ENCODE measurements around the gene GM2A.

The GM2A gene

DNA sequence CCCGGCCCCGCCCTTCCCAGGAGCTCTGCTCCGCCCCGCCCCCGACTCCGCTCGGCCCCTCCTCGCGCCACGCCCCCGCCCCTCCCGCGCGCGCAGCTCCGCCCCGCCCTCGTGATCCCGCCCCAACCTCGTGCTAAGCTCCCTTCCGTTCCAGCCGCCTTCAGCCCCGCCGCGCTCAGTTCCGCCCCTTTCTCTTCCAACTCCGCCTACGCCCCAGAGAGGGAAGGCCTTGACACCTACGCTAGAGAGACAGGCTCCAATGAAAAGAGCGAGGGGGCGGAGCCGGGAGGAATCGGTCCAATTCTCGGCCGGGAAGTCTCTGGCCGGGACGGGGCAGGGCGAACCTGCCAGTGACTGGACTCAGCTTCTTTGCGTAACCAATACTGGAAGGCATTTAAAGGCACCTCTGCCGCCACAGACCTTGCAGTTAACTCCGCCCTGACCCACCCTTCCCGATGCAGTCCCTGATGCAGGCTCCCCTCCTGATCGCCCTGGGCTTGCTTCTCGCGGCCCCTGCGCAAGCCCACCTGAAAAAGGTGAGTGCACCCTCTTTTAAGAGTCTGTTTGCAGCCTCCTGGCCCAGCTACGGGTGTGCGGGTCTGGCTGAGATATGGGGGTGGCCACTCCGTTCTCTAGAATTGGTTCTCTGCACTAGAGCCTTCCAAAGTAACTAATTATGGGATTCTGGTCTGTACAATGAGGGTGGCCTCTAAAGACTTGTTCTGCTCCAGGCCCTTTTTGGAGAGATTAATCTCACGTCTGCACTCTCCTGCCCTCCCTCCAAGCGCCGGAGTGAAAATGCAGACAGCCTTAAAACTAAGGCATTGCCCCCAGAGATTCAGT is at the start of gene GM2A:
Gene GM2A (plus strand): TSS at position 424 of the 843 bp plus-strand sequence. CDS start 32 bp downstream, at position 456.
- DNase-seq = peak; percentile 74

DNA sequence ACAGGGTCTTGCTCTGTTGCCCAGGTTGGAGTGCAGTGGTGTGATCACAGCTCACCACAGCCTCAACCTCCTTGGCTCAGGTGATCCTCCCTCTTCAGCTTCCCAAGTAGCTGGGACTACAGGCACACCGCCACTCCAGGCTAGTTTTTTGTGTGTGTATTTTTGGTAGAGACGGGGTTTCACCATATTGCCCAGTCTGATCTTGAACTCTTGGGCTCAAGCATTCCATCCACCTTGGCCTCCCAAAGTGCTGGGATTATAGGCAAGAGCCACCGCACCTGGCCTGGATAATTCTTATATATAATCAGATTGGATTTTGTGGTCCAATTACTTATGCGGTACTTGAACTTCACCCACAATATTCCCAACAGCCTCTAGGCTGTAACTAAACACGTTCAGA is 48.9 kb upstream of the GM2A start:
- DNase-seq = no peak

DNA sequence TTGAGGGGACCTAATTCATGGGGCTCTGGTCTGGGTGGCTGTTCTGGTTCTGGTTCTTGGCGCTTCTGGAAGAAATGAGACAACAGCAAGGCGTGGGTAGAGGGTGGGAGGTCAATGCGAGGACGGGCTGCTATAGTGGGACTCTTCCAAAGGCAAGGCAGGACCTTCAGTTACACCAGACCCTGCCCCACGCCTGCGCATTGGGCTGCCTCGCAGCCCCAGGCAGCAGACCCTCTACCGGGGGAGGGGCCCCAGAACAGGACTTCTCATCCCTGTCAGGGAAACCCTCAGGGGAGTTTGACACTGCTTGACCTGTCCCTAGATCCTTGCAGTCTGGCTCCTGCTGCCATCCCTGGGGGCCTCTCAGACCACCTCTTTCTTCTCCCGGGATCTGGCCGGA is 47.6 kb upstream of the GM2A start:
- no peak for DNase-seq

DNA sequence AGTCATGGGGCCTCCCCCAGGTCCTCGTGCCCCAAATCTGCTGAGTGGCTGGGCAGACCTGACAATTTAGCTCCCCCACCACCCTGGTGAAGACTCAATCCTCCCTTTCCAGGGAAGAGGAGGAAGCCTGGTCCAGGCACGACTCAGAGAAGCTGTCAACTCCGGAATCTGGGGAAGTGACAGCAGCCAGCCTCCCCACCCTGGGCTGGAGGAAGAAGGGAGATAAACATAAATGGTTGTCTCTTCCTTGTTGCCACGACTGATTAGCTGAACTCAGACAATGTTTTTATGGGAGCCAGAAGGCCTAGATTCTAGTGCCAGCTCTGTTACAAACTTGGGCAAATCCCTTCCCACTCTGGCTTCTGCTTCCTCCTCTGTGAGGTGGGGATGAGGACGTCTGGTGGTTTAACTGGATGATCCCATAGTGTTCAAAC is 44.5 kb upstream of the GM2A start:
- DNase-seq = no peak

DNA sequence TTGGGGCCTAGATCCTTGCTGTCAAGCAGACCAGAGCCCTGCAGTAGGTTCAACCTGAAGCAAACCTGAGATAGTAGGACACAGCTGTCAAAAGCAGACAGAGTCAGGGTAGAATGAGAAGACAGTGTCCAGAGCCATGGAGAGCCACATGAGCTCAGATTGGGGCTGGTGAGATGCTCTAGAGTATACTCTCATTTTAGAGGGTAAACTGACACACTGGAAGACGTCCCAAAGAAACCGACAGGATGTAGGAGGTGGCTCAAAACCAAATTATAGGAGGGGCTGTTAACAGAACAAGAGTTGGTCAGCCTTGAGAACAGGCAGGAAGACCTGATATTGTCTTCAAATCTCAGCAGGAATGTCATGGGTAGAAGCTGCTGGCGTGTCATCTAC is 40.6 kb upstream of the GM2A start:
- DNase-seq = no peak

DNA sequence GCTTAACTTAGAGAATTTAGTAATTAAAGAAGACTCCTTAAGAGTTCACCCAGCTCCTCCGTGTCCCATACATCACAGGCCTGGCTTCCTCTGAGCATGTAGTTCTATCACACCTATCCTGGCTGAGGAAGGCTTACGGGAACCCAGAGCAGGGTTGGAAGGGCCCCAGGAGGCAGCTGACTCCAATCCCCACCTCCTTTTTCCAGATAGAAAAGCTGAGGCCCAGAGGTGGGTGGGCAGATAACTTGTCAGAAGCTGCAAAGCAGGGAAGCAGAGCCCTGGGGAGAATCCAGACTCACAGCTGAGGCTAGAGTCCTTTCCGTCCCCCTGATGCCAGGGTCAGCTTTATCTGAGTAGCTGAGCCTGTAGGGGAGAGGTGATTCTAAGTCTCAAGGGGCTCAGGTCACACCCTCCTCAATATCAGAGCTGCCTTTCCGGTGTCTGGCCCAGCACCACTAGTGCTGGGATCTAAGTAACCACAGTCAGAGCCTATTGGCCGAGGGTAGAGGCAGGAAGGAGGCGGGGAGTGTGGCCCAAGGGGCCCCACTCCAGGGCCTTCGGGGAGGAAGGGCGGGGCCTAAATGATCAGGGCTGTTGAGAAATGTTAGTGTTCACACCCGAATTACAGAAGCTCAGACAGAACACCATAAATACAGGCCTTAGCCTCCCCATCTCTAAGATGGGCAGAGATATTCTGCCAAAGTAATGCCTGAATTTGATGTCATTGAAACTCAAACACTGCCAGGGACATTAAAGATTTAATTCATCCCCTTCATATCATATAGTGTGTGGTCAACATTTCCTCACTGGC is 39.0 kb upstream of the GM2A start:
- DNase-seq = no peak

DNA sequence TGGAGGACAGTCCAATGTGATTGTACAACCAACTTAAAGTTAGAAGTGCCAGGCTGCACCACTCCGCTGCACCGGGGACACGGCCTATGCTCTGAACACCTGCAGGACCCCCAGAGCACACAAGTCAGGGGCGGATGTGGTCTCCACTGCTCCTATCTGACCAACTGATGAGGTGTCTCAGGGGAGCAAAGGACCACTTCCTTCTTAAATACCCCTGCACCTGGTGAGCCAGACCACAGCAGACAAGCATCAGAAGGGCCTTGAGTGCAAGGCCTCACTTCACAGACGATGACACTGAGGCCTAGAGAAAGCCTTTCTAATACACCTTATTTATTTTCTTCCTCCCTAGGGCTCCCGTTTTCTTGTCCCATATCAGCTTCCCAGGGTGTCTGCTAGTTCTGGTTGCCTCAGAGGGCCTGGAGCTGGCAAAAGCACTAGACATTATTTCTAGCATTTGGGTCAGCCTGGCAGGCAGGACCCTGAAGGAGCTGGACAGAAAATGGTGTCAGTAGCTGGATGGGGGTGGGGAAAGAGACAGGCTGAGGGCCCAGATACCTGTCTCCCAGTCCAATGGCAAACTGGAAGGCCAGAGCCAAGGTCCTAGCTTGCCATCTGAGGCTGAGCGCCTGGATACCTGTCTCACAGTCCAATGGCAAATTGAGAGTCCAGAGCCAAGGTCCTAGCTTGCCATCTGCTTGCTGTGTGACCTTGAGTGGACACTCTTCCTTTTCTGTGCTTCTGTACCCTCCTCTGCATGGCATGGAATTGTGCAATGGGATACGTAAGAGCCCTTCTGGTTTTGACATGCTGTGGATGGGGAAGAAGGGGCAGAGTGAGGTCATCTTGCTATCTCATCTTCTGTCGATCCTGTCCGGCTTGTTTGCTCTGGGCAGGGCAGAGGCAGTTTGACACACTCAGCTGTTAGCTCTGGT is 38.1 kb upstream of the GM2A start:
- DNase-seq = no peak

DNA sequence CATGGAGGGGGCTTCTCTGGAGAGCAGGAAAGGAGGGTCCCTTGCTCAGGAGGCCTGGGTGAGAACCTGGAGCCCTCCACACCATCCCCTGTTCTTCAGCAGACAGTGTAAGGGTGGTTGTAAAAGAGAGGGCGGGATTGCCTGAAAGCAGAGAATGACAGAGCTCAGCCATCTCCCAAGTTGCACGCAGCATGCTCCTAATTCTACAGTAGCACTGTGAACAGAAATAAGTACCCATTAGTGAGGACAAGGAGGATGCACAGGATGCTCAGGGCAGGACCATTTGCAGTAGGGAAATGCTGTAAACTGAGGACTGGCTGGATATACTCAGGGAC is 37.5 kb upstream of the GM2A start:
- DNase-seq = no peak

DNA sequence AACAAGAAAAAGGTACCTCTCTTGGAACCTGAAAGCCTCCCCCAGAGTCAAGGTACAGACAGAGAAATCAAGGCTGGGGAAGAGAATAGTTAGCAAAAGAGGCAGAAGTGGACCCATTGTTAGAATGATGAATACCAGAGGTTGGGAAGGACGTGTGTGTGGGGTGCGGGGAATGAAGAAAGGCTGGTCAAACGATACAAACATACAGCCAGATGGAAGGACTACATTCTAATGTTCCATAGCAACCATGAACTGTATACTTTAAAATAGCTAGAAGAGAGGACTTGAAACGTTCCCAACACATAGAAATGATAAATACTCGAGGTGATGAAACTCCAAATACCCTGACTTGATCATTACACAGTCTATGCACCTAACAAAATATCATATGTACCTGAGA is 36.2 kb upstream of the GM2A start:
- no peak for DNase-seq

DNA sequence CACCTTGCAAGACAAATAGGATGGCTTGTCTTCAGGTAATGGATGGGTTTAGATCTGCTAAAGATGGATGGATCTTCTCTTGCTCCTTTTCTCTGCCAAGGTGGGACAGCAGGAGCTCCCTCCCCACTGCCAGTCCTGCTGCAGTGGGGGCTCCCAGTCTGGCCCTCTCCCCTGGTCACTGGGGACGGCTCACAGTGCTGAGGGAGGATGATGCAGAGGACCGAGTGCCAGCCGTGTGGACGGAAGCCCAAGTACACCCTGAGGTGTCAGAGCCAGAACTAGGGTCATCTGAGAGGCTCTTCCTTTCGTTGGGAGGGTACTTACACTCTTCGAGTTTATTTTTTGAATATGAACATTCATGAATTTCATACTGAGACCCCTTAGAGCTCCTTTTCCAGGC is 34.8 kb upstream of the GM2A start:
- DNase-seq = no peak

DNA sequence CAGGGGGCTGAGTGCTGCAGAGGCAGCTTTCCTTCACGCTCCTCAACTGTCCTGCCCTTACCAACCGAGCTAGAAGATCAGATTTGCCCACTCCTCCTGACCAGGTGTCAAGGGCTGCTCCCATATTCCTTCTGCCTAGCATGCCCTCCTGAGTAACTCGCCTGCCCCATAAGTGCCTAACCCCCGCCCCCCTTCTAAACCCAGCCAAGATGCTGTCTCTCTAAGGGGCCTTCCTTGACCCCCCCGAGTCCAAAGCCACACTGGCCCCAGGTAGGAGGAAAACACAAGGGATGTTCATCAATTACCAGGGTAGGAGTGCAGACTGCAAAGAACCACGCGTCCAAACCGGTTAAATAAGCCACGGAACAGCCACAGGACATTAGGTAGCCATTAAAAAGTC is 33.8 kb upstream of the GM2A start:
- no peak for DNase-seq

DNA sequence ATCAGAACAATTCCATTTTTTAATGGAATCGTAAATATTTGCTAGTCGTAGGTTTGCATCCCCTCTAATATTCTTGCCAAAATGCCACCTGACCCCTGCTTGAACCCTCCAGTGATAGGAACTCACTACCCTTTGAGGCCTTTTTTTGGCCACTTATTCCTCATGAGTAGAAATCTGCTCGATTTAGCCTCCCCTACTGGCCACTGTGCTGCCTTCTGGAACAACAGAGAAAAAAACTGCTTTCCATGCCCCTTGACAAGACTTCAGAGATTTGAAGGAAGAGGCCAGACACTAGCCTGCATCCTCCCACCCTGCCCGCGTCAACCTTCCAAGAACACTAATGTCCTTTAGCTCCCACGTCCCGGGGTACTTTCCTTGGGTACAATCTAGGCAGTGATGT is 33.2 kb upstream of the GM2A start:
- no peak for DNase-seq

DNA sequence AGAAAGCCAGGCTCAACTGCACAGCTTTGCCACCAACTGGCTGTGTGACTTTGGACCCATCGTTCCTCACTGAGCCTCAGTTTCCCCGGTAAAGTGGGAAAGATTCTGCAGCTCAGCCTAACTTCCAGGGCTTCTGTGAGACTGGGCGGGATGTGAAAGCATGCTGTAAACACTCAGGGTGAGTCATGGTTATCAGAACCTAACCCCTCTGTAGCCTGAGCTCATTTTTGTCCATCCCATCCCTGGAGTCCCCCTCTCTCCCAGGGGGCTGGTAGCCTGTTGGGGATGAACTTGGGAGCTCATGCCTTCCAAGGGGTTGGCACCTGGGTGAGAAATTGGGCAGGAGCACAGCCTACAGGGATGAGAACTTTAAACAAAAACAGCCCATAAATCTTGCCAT is 31.4 kb upstream of the GM2A start:
- no peak for DNase-seq

DNA sequence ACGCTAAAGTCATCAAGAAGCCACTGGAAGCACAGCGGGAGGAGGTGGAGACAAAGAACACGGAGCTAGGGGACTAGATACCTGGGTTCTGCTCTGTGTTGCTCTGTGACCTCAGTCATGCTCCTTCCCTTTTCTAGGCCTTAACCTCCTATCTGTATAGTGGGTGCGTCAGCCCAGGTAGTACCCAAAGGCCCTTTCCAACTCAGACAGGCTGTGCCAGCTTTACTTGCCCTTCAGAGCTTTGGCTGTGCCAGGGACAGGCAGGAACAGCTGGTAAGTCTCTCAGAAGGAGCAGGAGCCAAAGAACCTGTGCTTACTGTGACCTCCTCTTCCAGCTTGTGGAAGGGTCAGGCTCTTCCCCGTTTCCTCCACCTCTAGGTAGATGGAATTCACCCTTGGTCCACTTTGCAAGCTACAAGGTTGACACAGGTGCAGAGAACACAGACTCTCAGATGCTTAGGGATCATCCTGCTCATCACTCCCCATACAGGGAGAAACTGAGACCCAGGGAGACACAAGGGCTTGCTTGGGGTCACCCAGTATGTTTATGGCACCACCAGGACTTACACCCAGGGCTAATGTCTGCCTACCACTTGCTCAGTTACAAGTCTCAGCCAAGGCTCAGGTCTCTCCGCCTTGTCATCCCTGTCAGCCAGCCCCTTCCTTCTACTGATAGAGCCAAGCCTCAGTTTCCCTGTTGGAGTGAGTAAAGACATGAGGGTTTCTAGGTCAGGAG is 30.8 kb upstream of the GM2A start:
- no peak for DNase-seq

DNA sequence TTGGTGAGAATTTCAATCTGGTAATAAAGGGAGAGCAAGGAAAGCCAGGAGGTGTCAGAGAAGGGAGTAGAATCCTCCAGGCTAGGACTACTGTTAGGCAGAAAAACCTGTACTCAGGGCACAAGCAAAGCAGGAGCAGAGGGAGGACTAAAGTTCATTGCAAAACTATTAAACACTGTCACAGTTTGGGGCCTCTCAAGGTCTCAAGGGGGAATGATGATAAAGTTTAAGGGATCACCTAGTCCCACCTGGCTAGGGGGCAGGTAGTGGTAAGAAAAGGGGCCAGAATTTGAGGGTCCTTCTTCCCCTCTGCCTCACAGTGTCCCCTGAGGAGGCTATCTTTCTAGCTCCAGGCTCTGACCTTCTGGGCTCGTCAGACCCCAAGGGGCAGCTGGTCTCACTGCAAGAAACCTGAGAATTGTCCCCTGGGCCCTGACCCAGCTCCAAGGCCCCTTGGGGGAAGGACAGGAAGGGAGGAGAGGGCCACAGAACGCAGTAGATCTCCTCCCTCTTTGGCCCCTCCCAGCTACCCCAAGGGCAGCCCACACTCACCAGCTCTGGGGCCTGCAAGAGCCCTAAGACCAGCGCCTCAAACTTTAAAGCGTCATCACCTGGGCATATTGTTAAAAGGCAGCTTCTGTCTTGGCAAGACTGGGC is 30.1 kb upstream of the GM2A start:
- no peak for DNase-seq

DNA sequence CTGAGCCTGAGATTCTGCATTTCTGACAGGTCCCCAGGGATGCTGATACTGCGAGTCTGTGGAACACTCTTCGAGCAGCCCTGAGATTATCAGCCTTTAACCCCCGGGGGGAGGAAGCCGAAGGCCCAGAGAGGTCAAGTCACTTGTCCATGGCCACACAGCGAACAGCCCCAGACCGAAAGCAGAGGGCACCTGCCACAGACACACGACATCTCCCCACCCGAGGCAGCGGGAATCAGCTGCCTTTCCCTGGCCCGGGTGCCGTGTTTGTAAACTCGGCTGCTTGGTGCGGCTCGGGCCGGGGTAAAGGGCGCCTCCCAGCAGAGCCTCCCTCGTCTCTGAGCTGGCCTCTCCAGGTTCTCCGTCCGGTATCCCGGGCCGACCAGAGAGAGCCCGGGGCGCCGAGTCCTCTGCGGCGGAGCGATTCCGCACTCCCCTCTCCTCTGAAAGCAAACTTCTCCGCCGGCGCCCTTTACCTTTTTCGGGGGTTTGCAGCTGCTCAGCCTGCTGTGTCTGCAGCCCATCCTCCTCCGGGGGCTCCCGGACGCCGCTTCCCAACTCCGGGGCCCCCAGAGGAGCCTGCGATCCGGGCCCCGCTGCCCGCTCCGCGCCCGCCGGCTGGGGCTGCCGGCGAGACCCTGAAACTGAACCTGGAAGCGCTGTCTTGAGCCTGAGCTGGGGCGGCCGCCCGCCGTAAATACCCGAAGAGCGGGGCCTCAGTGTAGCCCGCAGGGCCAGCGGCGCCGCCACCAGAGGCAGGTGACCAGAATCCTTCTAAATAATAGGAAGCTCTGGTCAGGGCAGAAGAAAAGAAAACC is 29.3 kb upstream of the GM2A start, which contains the start of gene CCDC69:
Gene CCDC69 (minus strand): TSS at position 646 of the 818 bp plus-strand sequence. CDS start 122 bp downstream, at position 524.
- DNase-seq = no peak

DNA sequence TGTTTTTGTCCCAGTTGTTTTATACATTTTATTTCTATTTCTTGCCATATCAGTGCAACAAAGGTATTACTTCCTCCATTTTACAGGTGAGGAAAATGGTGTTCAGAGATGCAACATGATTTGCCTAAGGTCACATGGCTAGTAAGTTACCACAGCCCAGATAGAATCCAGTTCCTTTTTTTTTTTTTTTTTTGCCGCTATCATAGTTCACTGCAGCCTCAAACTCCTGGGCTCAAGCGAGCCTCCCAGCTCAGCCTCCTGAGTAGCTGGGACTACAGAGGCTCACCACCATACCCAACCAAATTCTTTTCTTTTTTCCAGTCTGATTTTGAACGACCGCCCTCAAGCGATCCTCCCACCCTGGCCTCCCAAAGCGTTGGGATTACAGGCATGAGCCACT is 28.6 kb upstream of the GM2A start:
- DNase-seq = no peak

DNA sequence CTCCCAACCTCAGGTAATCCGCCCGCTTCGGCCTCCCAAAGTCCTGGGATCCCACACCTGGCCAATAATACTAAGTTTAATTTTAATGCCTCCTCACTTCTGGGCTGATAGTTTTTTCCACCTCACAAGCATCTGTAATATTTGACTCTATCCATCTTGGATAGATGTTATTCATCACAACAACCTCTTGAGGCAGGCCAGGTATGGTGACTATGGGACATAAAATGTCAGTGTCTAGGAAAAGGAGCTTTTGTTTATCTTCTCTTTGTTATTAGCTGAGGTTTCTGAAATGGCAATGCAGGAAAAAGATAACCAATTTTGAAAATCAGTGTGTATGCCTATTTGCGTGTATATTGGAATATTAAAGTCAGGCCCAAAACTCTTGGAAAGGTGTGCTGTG is 27.9 kb upstream of the GM2A start:
- no peak for DNase-seq

DNA sequence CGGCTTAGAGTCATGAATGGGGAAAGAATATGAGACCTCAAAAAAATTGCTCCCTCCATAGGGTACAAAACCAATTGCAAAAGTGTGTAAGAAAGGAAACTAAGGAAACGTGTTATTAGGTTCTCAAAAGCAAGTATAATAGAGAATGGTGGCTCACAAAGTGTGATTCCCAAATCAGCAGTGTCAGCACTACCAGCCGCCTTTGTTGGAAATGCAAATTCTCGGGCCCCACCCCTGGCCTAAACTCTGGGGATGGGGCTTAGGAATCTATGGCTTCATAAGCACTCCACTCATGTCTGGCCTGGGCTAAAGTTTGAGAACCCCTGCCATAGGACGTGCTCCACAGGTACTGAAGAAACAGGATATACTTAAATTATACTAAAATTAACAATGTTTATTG is 27.5 kb upstream of the GM2A start:
- no peak for DNase-seq

DNA sequence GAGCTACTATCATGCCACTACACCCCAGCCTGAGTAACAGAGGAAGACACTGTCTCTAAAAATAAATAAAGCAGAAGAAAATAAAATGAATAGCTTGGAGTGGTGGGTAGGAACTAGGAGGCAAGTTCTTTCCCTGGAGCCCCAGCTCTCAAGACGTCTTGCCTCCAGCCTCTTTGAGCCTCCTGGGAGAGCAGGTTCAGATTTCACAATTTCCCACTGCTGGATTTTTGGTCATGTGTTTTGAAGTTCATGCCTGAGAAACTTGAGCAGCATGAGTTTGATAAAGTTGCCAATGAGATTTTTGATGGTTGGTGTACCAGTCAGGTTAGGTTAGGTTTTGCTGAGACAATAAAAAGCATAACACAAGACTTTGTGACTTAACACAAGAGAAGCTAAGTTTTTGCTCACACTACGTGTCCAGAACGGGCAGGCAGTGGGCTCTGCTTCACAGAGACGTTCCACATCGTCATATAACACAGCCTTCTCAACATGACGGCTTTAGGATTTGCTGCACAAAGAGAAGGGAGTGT is 25.0 kb upstream of the GM2A start:
- no peak for DNase-seq

DNA sequence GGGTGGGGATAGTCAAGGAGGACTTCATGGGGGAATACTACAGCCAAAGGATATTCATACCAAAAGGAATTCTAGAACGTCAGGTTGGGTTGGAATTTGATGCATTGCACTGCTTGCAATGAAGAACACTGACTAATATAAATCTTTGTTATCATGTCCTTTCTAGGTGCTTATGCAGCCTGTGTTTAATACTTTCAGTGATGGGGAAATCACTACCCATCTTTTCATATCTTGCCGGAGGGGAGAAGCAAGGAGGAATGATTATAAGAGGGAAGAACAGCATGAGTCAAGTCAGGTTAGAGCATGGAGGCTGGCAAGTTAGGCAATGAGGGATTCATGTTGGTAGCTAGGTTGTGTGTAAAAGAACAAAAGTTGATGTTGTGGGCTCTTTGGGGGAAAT is 24.0 kb upstream of the GM2A start:
- DNase-seq = no peak

All from NCI-H2107 (cell line).